HepG2 (cell line): ENCODE data around the gene SSU72. TPM values are rescaled to one million over a fixed set of nuclear protein-coding genes. Genes with fewer than 3 reads are reported as not detected.
A peak's percentile ranks its signal among the peaks of the same experiment; 100 is the strongest.

Source experiments
- ATAC-seq: fragments of 200-7000 bp; cut with Tn5 transposase; 3 replicates; pipeline ENCODE4 v1.9.1; 2020; ENCODE audit warnings: mild to moderate bottlenecking, moderate library complexity
- BruUV-seq: library from RNA; stranded (reverse); fragments of 400-500 nt; replicated peaks from 2 replicates; lab custom pipeline; 2021; lab: Mats Ljungman, UMichigan
- CTCF ChIA-PET: fragments of 300-600 bp; formaldehyde crosslinking; extraction: SDS; loops from one replicate; lab custom pipeline; 2021; ENCODE audit warnings: low total read pairs, inconsistent platforms, low intra/inter-chr PET ratio; lab: Yijun Ruan, JAX
- POLR2A ChIA-PET: fragments of 350-600 bp; sonication (Branson Sonifier 250); formaldehyde crosslinking; loops from one replicate; lab custom pipeline; 2020; ENCODE audit warnings: antibody characterized with exemption, inconsistent platforms; lab: Yijun Ruan, JAX
- DNase-seq: peaks from one replicate; pipeline ENCODE4 v3.0.0-alpha.2; 2015; ENCODE audit warnings: low spot score
- FAIRE-seq: peaks from 3 replicates; lab custom pipeline; 2011; peaks lifted over from hg19 to GRCh38; lab: Jason Lieb, UNC
- H2AFZ ChIP-seq: one replicate; pipeline ENCODE4 v1.6.1; 2011; ENCODE audit warnings: low read length, inconsistent platforms
- H3K27ac ChIP-seq: fragments of 300-600 bp; 3 replicates; pipeline ENCODE4 v1.8.0; 2011; ENCODE audit warnings: mixed run types, mild to moderate bottlenecking, mixed read lengths, low read length, inconsistent platforms; ENCODE audit not compliant: insufficient read depth; ENCODE audit errors: extremely low read length
- H3K27me3 ChIP-seq, 2 experiments: fragments of 200-600 bp in 1 of 2; 2 replicates in 1 of 2; 3 replicates in 1 of 2; pipeline versions ENCODE4 v1.6.0 to v1.8.0; 2011; ENCODE audit warnings: low read length in 2 of 2, mild to moderate bottlenecking in 2 of 2, moderate library complexity in 2 of 2, inconsistent platforms in 1 of 2; ENCODE audit not compliant: insufficient read depth in 2 of 2, control insufficient read depth in 1 of 2
- H3K36me3 ChIP-seq, 2 experiments: fragments of 200-600 bp in 1 of 2; replicated peaks in 1 of 2; 2 replicates in 1 of 2; 3 replicates in 1 of 2; pipeline versions ENCODE4 v1.5.1 to v1.8.0; 2011; ENCODE audit warnings: low read length in 2 of 2, inconsistent platforms in 1 of 2; ENCODE audit not compliant: insufficient read depth in 2 of 2, control insufficient read depth in 1 of 2
- H3K4me1 ChIP-seq: 2 replicates; pipeline ENCODE4 v1.5.1; 2012; ENCODE audit warnings: low read length, inconsistent platforms; ENCODE audit not compliant: insufficient read depth
- H3K4me2 ChIP-seq: 2 replicates; pipeline ENCODE4 v1.6.0; 2011; ENCODE audit warnings: low read depth, low read length, inconsistent platforms
- H3K4me3 ChIP-seq, 3 experiments: fragments of 200-600 bp in 1 of 3; sonication (generic), shearing (Covaris generic) in 1 of 3; replicated peaks in 1 of 3; 2 replicates each; pipeline ENCODE4 v1.5.1; 2011 to 2016; ENCODE audit warnings: low read length in 3 of 3, inconsistent platforms in 2 of 3, low read depth in 2 of 3, mild to moderate bottlenecking in 2 of 3, control low read depth in 1 of 3, mixed read lengths in 1 of 3; ENCODE audit not compliant: insufficient read depth in 1 of 3
- H3K79me2 ChIP-seq: one replicate; pipeline ENCODE4 v1.6.1; 2011; ENCODE audit warnings: low read length, inconsistent platforms; ENCODE audit not compliant: insufficient read depth
- H3K9ac ChIP-seq: 2 replicates; pipeline ENCODE4 v1.6.0; 2011; ENCODE audit warnings: mild to moderate bottlenecking, low read depth, low read length, inconsistent platforms; ENCODE audit not compliant: insufficient read depth
- H3K9me3 ChIP-seq: 2 replicates; pipeline ENCODE4 v1.5.1; 2012; ENCODE audit warnings: mild to moderate bottlenecking, low read length
- H4K20me1 ChIP-seq: 2 replicates; pipeline ENCODE4 v1.6.0; 2011; ENCODE audit warnings: inconsistent platforms, mild to moderate bottlenecking, low read length, moderate library complexity; ENCODE audit not compliant: insufficient read depth
- CHD2 ChIP-seq: IDR thresholded peaks from 2 replicates; pipeline ENCODE4 v1.6.1; 2011; ENCODE audit warnings: low read depth, low read length, improper control_type of control experiment
- CREM ChIP-seq, 2 experiments: sonication (generic) in 1 of 2; formaldehyde crosslinking in 1 of 2; IDR thresholded peaks; 2 replicates each; pipeline versions ENCODE4 v1.4.0 to v1.6.1; 2016 to 2020; ENCODE audit warnings: antibody characterized with exemption in 1 of 2, mild to moderate bottlenecking in 1 of 2, missing genetic modification reagents in 1 of 2
- ELF3 ChIP-seq: IDR thresholded peaks from 2 replicates; pipeline ENCODE4 v1.6.1; 2016; ENCODE audit warnings: missing genetic modification reagents, missing compliant biosample characterization
- GABPB1 ChIP-seq: IDR thresholded peaks from 2 replicates; pipeline ENCODE4 v1.6.1; 2016; ENCODE audit warnings: mild to moderate bottlenecking, missing genetic modification reagents, moderate library complexity, missing compliant biosample characterization
- HNRNPK ChIP-seq: fragments of 200-400 bp; formaldehyde crosslinking; IDR thresholded peaks from 2 replicates; pipeline ENCODE4 v1.6.1; 2018; ENCODE audit warnings: low read length, low read depth, moderate library complexity, mild to moderate bottlenecking; ENCODE audit not compliant: poor library complexity, severe bottlenecking
- ISX ChIP-seq: sonication (generic); formaldehyde crosslinking; conservative IDR thresholded peaks from 2 replicates; pipeline ENCODE4 v1.5.0; 2020; ENCODE audit warnings: missing genetic modification reagents
- KMT2B ChIP-seq: IDR thresholded peaks from 2 replicates; pipeline ENCODE4 v1.6.1; 2016; ENCODE audit warnings: missing genetic modification reagents, missing compliant biosample characterization
- MXD4 ChIP-seq: IDR thresholded peaks from 2 replicates; pipeline ENCODE4 v1.6.1; 2016; ENCODE audit warnings: mild to moderate bottlenecking, missing biosample characterization, missing genetic modification reagents
- NR2F2 ChIP-seq: IDR thresholded peaks from 2 replicates; pipeline ENCODE4 v1.6.1; 2012; ENCODE audit warnings: low read depth, inconsistent platforms, borderline replicate concordance
- ZFP1 ChIP-seq: IDR thresholded peaks from 2 replicates; pipeline ENCODE4 v1.6.1; 2016
- ZFP62 ChIP-seq: sonication (generic); formaldehyde crosslinking; IDR thresholded peaks from 2 replicates; pipeline ENCODE4 v1.4.0; 2020; ENCODE audit warnings: missing genetic modification reagents
- ZMYM3 ChIP-seq: sonication (generic); formaldehyde crosslinking; IDR thresholded peaks from 2 replicates; pipeline ENCODE4 v1.5.1; 2020; ENCODE audit warnings: mild to moderate bottlenecking, missing genetic modification reagents
- ZNF44 ChIP-seq: sonication (generic); formaldehyde crosslinking; IDR thresholded peaks from 2 replicates; pipeline ENCODE4 v1.5.1; 2020; ENCODE audit warnings: mild to moderate bottlenecking, missing genetic modification reagents
- ZNF652 ChIP-seq: IDR thresholded peaks from 2 replicates; pipeline ENCODE4 v1.6.1; 2016; ENCODE audit warnings: low read depth, borderline replicate concordance
- WGBS: methylation state at CpG from one replicate; pipeline ENCODE4 v1.1.6; 2017; ENCODE audit warnings: low lambda C conversion rate; 5-methylcytosine and 5-hydroxymethylcytosine counted together
- in situ Hi-C: cut with HindIII; loops from 2 replicates; pipeline ENCODE4 v1.10.0; 2017; ENCODE audit warnings: low pct_unique_long_range_greater_than_20kb; ENCODE audit not compliant: extremely low pct_ligation_motif_present
- intact Hi-C: fragments of 100-400 bp; cut with micrococcal nuclease; formaldehyde crosslinking; loops from one replicate; pipeline ENCODE4 v1.10.0; 2022; ENCODE audit not compliant: unreplicated experiment
- polyA plus RNA-seq, 8 experiments: library from polyadenylated mRNA; depleted of rRNA in 3 of 8; stranded (reverse) in 7 of 8; unstranded in 1 of 8; fragments of >200 nt; fragmentation: Illumina TruSeq in 4 of 8; extraction: Trizol in 4 of 8; gene quantifications; 2 replicates each; pipeline versions ENCODE4 v1.2.1 to v1.2.3, GENCODE V29; 2011 to 2016; ENCODE audit warnings: low read depth in 4 of 8, missing spikeins in 1 of 8, mixed read lengths in 1 of 8; ENCODE audit not compliant: insufficient read depth in 1 of 8
- total RNA-seq, 5 experiments: library from RNA; depleted of rRNA; stranded (reverse); fragments of >200 nt; fragmentation: Illumina TruSeq; extraction: Trizol; gene quantifications; 2 replicates each; pipeline ENCODE4 v1.2.3, GENCODE V29; 2016; ENCODE audit warnings: low read depth in 1 of 5
- TF ChIP-seq, protein P1 (sequence below): sonication (generic); formaldehyde crosslinking; IDR thresholded peaks from 2 replicates; pipeline ENCODE4 v1.4.0; 2020; ENCODE audit warnings: mild to moderate bottlenecking, low read depth, missing genetic modification reagents
- TF ChIP-seq, protein P2 (sequence below): sonication (generic); formaldehyde crosslinking; IDR thresholded peaks from 2 replicates; pipeline ENCODE4 v1.4.0; 2020; ENCODE audit warnings: missing genetic modification reagents
- TF ChIP-seq, protein P3 (sequence below): sonication (generic); formaldehyde crosslinking; conservative IDR thresholded peaks from 2 replicates; pipeline ENCODE4 v1.8.0; 2022; ENCODE audit warnings: mild to moderate bottlenecking, moderate library complexity, missing genetic modification reagents
- TF ChIP-seq, protein P4 (sequence below): sonication (generic); formaldehyde crosslinking; IDR thresholded peaks from 2 replicates; pipeline ENCODE4 v1.5.0; 2020; ENCODE audit warnings: mild to moderate bottlenecking, missing genetic modification reagents

Gene SSU72
- total and polyA plus RNA-seq, 2 of the 13 experiments (the other 11 are each of a cell fraction or from before 2014, with no cell fraction given), result 42.8 to 67.1 TPM

DNA sequence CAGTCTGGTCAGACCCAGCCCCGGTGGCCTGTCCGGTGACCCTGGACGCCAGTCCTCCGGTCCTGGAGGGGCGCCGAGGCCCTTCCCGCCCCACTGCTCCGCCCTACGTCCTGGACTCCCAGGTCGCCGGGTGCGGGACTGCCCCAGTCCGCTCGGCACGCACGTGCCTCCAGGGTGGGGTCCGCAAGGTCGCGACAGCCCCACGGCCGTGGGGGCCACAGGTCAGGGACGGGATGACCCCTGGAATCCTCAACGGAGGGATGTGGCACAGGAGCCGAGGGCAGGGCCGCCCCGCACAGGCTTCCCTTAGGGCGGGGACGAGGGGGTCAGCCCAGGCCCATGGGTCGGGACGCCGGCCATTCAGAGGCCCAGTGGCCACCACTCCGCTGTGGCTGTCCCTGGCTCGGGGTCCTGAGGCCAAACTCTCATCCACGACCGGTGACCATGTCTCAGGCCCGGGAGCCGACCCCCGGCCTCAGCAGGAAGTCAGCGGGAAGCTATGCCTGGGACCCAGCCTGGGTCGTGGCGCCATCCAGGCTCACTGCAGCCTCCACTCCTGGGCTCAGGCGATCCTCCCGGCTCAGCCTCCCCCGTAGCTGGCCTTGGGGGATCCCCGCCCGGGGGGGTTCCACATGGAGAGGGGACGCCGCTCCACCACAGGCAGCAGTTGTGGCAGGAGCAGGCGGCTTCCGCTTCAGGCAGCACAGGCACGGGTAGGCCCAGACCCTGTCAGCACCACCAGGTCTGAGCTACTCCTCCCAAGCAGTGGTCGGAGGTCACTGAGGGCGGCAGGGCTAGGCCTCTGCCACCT, 33.6 kb downstream of the SSU72 start:
- Histone ChIP-seq H4K20me1 (no peaks in the 10 kb centered on the region), H3K4me1 (no peaks in the 10 kb centered on the region), H3K79me2 (no peaks in the 10 kb centered on the region), H3K4me2 (no peak overlapping the region), H3K4me3 (no peak overlapping the region), H3K36me3 (peaks cover 5 to 14% of the 10 kb centered on the region in 2 experiments; a peak in 4 of 5 replicates), H3K9me3 (no peaks in the 10 kb centered on the region), H3K27ac (no peak overlapping the region), H3K27me3 (no peaks in the 10 kb centered on the region), H2AFZ (no peak overlapping the region), H3K9ac (no peak overlapping the region)
- intact Hi-C loops (no loop called here), in situ Hi-C loops (no loop called here)
- CTCF ChIA-PET, result no interaction called here
- POLR2A ChIA-PET, result no interaction called here
- no peak for ATAC-seq
- DNase-seq, result no peak
- BruUV-seq, result no TSS peak
- WGBS, result 100% methylated on average over 8 of the region's 53 CpGs
- FAIRE-seq, result no peak
- TF ChIP-seq GABPB1 (CRISPR knock-in tag), result no peak
- no peak for TF ChIP-seq CREM (IDR thresholded peaks at IDR 0.05)
- no peak for TF ChIP-seq CREM (CRISPR knock-in tag; IDR thresholded peaks at IDR 0.05)
- TF ChIP-seq, protein P1, sequence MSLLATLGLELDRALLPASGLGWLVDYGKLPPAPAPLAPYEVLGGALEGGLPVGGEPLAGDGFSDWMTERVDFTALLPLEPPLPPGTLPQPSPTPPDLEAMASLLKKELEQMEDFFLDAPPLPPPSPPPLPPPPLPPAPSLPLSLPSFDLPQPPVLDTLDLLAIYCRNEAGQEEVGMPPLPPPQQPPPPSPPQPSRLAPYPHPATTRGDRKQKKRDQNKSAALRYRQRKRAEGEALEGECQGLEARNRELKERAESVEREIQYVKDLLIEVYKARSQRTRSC (CRISPR knock-in tag), result no peak
- TF ChIP-seq ZFP62 (CRISPR knock-in tag), result no peak
- no peak for TF ChIP-seq ZMYM3 (CRISPR knock-in tag)
- no peak for TF ChIP-seq CHD2
- no peak for TF ChIP-seq KMT2B
- TF ChIP-seq ZNF44 (CRISPR knock-in tag), result no peak
- TF ChIP-seq ISX (CRISPR knock-in tag), result no peak
- TF ChIP-seq NR2F2, result no peak
- TF ChIP-seq, protein P2, sequence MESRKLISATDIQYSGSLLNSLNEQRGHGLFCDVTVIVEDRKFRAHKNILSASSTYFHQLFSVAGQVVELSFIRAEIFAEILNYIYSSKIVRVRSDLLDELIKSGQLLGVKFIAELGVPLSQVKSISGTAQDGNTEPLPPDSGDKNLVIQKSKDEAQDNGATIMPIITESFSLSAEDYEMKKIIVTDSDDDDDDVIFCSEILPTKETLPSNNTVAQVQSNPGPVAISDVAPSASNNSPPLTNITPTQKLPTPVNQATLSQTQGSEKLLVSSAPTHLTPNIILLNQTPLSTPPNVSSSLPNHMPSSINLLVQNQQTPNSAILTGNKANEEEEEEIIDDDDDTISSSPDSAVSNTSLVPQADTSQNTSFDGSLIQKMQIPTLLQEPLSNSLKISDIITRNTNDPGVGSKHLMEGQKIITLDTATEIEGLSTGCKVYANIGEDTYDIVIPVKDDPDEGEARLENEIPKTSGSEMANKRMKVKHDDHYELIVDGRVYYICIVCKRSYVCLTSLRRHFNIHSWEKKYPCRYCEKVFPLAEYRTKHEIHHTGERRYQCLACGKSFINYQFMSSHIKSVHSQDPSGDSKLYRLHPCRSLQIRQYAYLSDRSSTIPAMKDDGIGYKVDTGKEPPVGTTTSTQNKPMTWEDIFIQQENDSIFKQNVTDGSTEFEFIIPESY (CRISPR knock-in tag), result 0 out of 2 replicates have a peak, but pooled peaks have one; percentile 17
- TF ChIP-seq, protein P3, sequence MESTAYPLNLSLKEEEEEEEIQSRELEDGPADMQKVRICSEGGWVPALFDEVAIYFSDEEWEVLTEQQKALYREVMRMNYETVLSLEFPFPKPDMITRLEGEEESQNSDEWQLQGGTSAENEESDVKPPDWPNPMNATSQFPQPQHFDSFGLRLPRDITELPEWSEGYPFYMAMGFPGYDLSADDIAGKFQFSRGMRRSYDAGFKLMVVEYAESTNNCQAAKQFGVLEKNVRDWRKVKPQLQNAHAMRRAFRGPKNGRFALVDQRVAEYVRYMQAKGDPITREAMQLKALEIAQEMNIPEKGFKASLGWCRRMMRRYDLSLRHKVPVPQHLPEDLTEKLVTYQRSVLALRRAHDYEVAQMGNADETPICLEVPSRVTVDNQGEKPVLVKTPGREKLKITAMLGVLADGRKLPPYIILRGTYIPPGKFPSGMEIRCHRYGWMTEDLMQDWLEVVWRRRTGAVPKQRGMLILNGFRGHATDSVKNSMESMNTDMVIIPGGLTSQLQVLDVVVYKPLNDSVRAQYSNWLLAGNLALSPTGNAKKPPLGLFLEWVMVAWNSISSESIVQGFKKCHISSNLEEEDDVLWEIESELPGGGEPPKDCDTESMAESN (CRISPR knock-in tag), result no peak
- TF ChIP-seq ZFP1 (CRISPR knock-in tag), result no peak
- no peak for TF ChIP-seq ZNF652 (CRISPR knock-in tag)
- TF ChIP-seq, protein P4, sequence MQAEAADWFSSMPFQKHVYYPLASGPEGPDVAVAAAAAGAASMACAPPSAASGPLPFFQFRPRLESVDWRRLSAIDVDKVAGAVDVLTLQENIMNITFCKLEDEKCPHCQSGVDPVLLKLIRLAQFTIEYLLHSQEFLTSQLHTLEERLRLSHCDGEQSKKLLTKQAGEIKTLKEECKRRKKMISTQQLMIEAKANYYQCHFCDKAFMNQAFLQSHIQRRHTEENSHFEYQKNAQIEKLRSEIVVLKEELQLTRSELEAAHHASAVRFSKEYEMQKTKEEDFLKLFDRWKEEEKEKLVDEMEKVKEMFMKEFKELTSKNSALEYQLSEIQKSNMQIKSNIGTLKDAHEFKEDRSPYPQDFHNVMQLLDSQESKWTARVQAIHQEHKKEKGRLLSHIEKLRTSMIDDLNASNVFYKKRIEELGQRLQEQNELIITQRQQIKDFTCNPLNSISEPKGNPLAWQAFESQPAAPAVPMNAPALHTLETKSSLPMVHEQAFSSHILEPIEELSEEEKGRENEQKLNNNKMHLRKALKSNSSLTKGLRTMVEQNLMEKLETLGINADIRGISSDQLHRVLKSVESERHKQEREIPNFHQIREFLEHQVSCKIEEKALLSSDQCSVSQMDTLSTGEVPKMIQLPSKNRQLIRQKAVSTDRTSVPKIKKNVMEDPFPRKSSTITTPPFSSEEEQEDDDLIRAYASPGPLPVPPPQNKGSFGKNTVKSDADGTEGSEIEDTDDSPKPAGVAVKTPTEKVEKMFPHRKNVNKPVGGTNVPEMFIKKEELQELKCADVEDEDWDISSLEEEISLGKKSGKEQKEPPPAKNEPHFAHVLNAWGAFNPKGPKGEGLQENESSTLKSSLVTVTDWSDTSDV (CRISPR knock-in tag), result no peak
- TF ChIP-seq ELF3, result no peak
- TF ChIP-seq HNRNPK, result peak; percentile 20
- TF ChIP-seq MXD4 (CRISPR knock-in tag), result no peak
